A673 (cell line): ENCODE measurements around the gene GRAP2.

ENCODE experiments used
- CTCF ChIP-seq: fragments of 300-800, 200-600 bp; sonication (generic); conservative IDR thresholded peaks from 2 replicates; pipeline ENCODE4 v1.5.1; 2017; ENCODE audit warnings: low read depth, mild to moderate bottlenecking, antibody characterized with exemption, low read length, moderate library complexity, mixed read lengths
- EZH2 ChIP-seq: fragments of 200-600 bp; sonication (generic); IDR thresholded peaks from 2 replicates; pipeline ENCODE4 v1.6.1; 2017; ENCODE audit warnings: borderline replicate concordance, low read depth, mild to moderate bottlenecking, mixed read lengths, antibody characterized with exemption, low read length; ENCODE audit not compliant: poor library complexity, severe bottlenecking

- TF ChIP-seq CTCF, result no peak
- no peak for TF ChIP-seq EZH2
Measured at GRCh38 chr22:39949964-39950737, 49.3 kb downstream of the GRAP2 start.
